IMR-90 (cell line): ENCODE results near the gene KRTAP10-6. TPM values are rescaled to one million over a fixed set of nuclear protein-coding genes. Genes with fewer than 3 reads are reported as not detected.
"Not testable (repeated sequence)": the region's sequence is repeated elsewhere in the genome, so short reads cannot be mapped to it uniquely, and the experiment has no call there.

Experiments used
- ATAC-seq: fragments of 200-7000 bp; cut with Tn5 transposase; 2 replicates; pipeline ENCODE4 v1.9.1; 2020; ENCODE audit warnings: low read depth, mild to moderate bottlenecking, moderate library complexity
- BruUV-seq: library from RNA; stranded (reverse); fragments of 400-500 nt; replicated peaks from 2 replicates; lab custom pipeline; 2021; lab: Mats Ljungman, UMichigan
- CTCF ChIA-PET: fragments of 300-600 bp; formaldehyde crosslinking; extraction: SDS; loops from one replicate; lab custom pipeline; 2021; ENCODE audit warnings: antibody characterized with exemption; lab: Yijun Ruan, JAX
- POLR2A ChIA-PET: fragments of 300-600 bp; sonication (Branson Sonifier 250); formaldehyde crosslinking; loops from one replicate; lab custom pipeline; 2022; ENCODE audit warnings: antibody characterized with exemption; ENCODE audit not compliant: unreplicated experiment; lab: Charles Lee
- DNase-seq: peaks from one replicate; pipeline ENCODE4 v3.0.0; 2013
- H2AFZ ChIP-seq: replicated peaks from 2 replicates; pipeline ENCODE3; 2013; ENCODE audit warnings: low read length, mild to moderate bottlenecking; ENCODE audit not compliant: poor library complexity
- H2AK5ac ChIP-seq: 2 replicates; pipeline ENCODE4 v1.6.1; 2013; ENCODE audit warnings: low read depth, low read length, inconsistent platforms
- H2AK9ac ChIP-seq: replicated peaks from 2 replicates; pipeline ENCODE3; 2013; ENCODE audit warnings: mild to moderate bottlenecking, low read depth, low read length, moderate library complexity; ENCODE audit not compliant: poor library complexity
- H2BK120ac ChIP-seq: 2 replicates; pipeline ENCODE4 v1.6.1; 2013; ENCODE audit warnings: low read depth, low read length, inconsistent platforms
- H2BK15ac ChIP-seq: 3 replicates; pipeline ENCODE4 v1.6.1; 2013; ENCODE audit warnings: low read depth, low read length, inconsistent platforms
- H2BK20ac ChIP-seq: 2 replicates; pipeline ENCODE4 v1.6.1; 2013; ENCODE audit warnings: low read depth, mild to moderate bottlenecking, inconsistent platforms, low read length, moderate library complexity
- H2BK5ac ChIP-seq: 2 replicates; pipeline ENCODE4 v1.6.1; 2013; ENCODE audit warnings: mild to moderate bottlenecking, low read depth, low read length, inconsistent platforms; ENCODE audit not compliant: poor library complexity, severe bottlenecking
- H3K14ac ChIP-seq: replicated peaks from 2 replicates; pipeline ENCODE4 v1.6.1; 2013; ENCODE audit warnings: low read depth, low read length, inconsistent platforms
- H3K18ac ChIP-seq: 2 replicates; pipeline ENCODE4 v1.6.1; 2013; ENCODE audit warnings: low read depth, low read length, control low read depth
- H3K23ac ChIP-seq: 2 replicates; pipeline ENCODE4 v1.6.1; 2013; ENCODE audit warnings: low read depth, low read length, inconsistent platforms
- H3K27ac ChIP-seq: 2 replicates; pipeline ENCODE4 v1.5.1; 2013; ENCODE audit warnings: mild to moderate bottlenecking, control low read depth, low read length; ENCODE audit not compliant: insufficient read depth
- H3K27me3 ChIP-seq: 2 replicates; pipeline ENCODE4 v1.6.1; 2013; ENCODE audit warnings: low read length; ENCODE audit not compliant: control insufficient read depth, insufficient read depth
- H3K36me3 ChIP-seq: 2 replicates; pipeline ENCODE4 v1.6.1; 2013; ENCODE audit warnings: low read length, mixed read lengths; ENCODE audit not compliant: control insufficient read depth, insufficient read depth
- H3K4ac ChIP-seq: 2 replicates; pipeline ENCODE4 v1.6.1; 2013; ENCODE audit warnings: low read depth, low read length, inconsistent platforms
- H3K4me1 ChIP-seq: 2 replicates; pipeline ENCODE4 v1.6.1; 2013; ENCODE audit warnings: low read length, mixed read lengths; ENCODE audit not compliant: control insufficient read depth, insufficient read depth
- H3K4me2 ChIP-seq: 2 replicates; pipeline ENCODE4 v1.6.1; 2013; ENCODE audit warnings: low read depth, mild to moderate bottlenecking, control low read depth, low read length, moderate library complexity
- H3K4me3 ChIP-seq: 2 replicates; pipeline ENCODE4 v1.5.1; 2013; ENCODE audit warnings: low read depth, mild to moderate bottlenecking, control low read depth, low read length, moderate library complexity; ENCODE audit not compliant: insufficient read depth
- H3K56ac ChIP-seq: 2 replicates; pipeline ENCODE4 v1.6.1; 2013; ENCODE audit warnings: low read length, inconsistent platforms; ENCODE audit not compliant: insufficient read depth; ENCODE audit errors: extremely low read depth
- H3K79me1 ChIP-seq, 2 experiments: 2 replicates each; pipeline ENCODE4 v1.6.1; 2013; ENCODE audit warnings: low read length in 2 of 2, inconsistent platforms in 1 of 2, low read depth in 1 of 2
- H3K9ac ChIP-seq: 2 replicates; pipeline ENCODE4 v1.6.1; 2013; ENCODE audit warnings: low read depth, low read length, control low read depth
- H3K9me1 ChIP-seq: 2 replicates; pipeline ENCODE4 v1.6.1; 2013; ENCODE audit warnings: low read length, inconsistent platforms; ENCODE audit not compliant: insufficient read depth
- H3K9me3 ChIP-seq: 2 replicates; pipeline ENCODE4 v1.6.1; 2013; ENCODE audit warnings: low read length; ENCODE audit not compliant: control insufficient read depth, insufficient read depth
- H4K20me1 ChIP-seq: 2 replicates; pipeline ENCODE4 v1.6.1; 2013; ENCODE audit warnings: low read length, inconsistent platforms; ENCODE audit not compliant: insufficient read depth
- H4K5ac ChIP-seq: 2 replicates; pipeline ENCODE4 v1.6.1; 2013; ENCODE audit warnings: mild to moderate bottlenecking, low read depth, low read length, control low read depth
- H4K8ac ChIP-seq, 2 experiments: 2 replicates each; pipeline ENCODE4 v1.6.1; 2013; ENCODE audit warnings: low read depth in 2 of 2, low read length in 2 of 2, control low read depth in 1 of 2, inconsistent platforms in 1 of 2
- H4K91ac ChIP-seq: 2 replicates; pipeline ENCODE4 v1.6.1; 2013; ENCODE audit warnings: low read depth, low read length, inconsistent platforms; ENCODE audit not compliant: insufficient read depth
- BHLHE40 ChIP-seq: fragments of 150-350 bp; IDR thresholded peaks from 2 replicates; pipeline ENCODE4 v1.6.1; 2016; ENCODE audit warnings: mild to moderate bottlenecking, low read depth, low read length
- WGBS, 2 experiments: methylation state at CpG; one replicate each; pipeline versions ENCODE4 v1.1.5 to v1.1.7; 2013; ENCODE audit warnings: missing lambda C conversion rate in 2 of 2; ENCODE audit not compliant: insufficient read length in 1 of 2; ENCODE audit errors: extremely low coverage in 2 of 2; 5-methylcytosine and 5-hydroxymethylcytosine counted together
- dilution Hi-C: fragments of 300-500 bp; cut with HindIII; formaldehyde crosslinking; loops from one replicate; pipeline ENCODE4 v1.14.3; 2018; ENCODE audit warnings: low sequenced_read_pairs; ENCODE audit not compliant: unreplicated experiment
- in situ Hi-C: fragments of 300-500 bp; cut with MboI; formaldehyde crosslinking; loops from 3 replicates; pipeline ENCODE4 v1.14.3; 2019; ENCODE audit warnings: low sequenced_read_pairs, inconsistent platforms, mixed read lengths
- intact Hi-C: fragments of 100-400 bp; cut with micrococcal nuclease; formaldehyde crosslinking; loops from 2 replicates; pipeline ENCODE4 v1.10.0; 2022
- polyA plus RNA-seq, 3 experiments: library from polyadenylated mRNA; depleted of rRNA; stranded (reverse); fragments of >200 nt; gene quantifications; 2 replicates each; pipeline ENCODE4 v1.2.3, GENCODE V29; 2012; ENCODE audit warnings: low replicate concordance in 1 of 3
- total RNA-seq: library from RNA; depleted of rRNA; stranded (reverse); fragments of >200 nt; gene quantifications from 2 replicates; pipeline ENCODE4 v1.2.3, GENCODE V29; 2012

KRTAP10-6 gene
- total and polyA plus RNA-seq, 2 of the 4 experiments (the other 2 are of a cell fraction), result not detected

- TF ChIP-seq BHLHE40, result no peak
Observed at GRCh38 chr21:44574457-44575306, 17.6 kb downstream of the KRTAP10-6 start (continued).

GRCh38 chr21:44573630-44574456 is 18.5 kb downstream of the KRTAP10-6 start, which contains the start of gene KRTAP10-4:
Gene KRTAP10-4, plus strand, starts transcription at chr21:44573729. Its CDS starts 30 bp downstream, at chr21:44573759.
- CTCF ChIA-PET, H3K4me1 ChIP-seq, H4K5ac ChIP-seq, H4K91ac ChIP-seq, H3K9me1 ChIP-seq, intact Hi-C loops, H3K4ac ChIP-seq, H3K36me3 ChIP-seq, H3K14ac ChIP-seq, POLR2A ChIA-PET, H2BK15ac ChIP-seq, H2BK20ac ChIP-seq, ATAC-seq, H2AK5ac ChIP-seq, H3K79me1 ChIP-seq, H3K56ac ChIP-seq, H3K27ac ChIP-seq, H2BK5ac ChIP-seq, H4K8ac ChIP-seq, H3K27me3 ChIP-seq, DNase-seq, H3K9ac ChIP-seq, H3K23ac ChIP-seq, BruUV-seq, in situ Hi-C loops, H2AK9ac ChIP-seq, H2AFZ ChIP-seq, H3K4me3 ChIP-seq, H3K9me3 ChIP-seq, H2BK120ac ChIP-seq, H3K18ac ChIP-seq, H4K20me1 ChIP-seq, H3K4me2 ChIP-seq, dilution Hi-C loops: not testable (repeated sequence)
- 56% methylated on average over 3 of the region's 25 CpGs; no CpG with 5 or more reads in 1 of the 2 experiments for WGBS, 2 experiments
